Neural progenitor cell (in vitro differentiated cells): ENCODE results near the gene ASXL2.

Source experiments
- CTCF ChIP-seq: fragments of 200-600 bp; sonication (generic); IDR thresholded peaks from 2 replicates; pipeline ENCODE4 v1.5.1; 2017; ENCODE audit warnings: antibody characterized with exemption, mild to moderate bottlenecking
- EZH2 ChIP-seq: fragments of 200-600 bp; sonication (generic); IDR thresholded peaks from 2 replicates; pipeline ENCODE4 v1.6.1; 2017; ENCODE audit warnings: antibody characterized with exemption, mild to moderate bottlenecking, moderate library complexity
- EZH2phosphoT487 ChIP-seq: fragments of 200-600 bp; sonication (generic); IDR thresholded peaks from 2 replicates; pipeline ENCODE4 v1.6.1; 2017; ENCODE audit warnings: antibody characterized with exemption

GRCh38 chr2:25700221-25700660 lies 178.0 kb downstream of the ASXL2 start:
- TF ChIP-seq CTCF: peak; percentile 69
- TF ChIP-seq EZH2: no peak
- TF ChIP-seq EZH2phosphoT487: no peak
